ENCODE data around the gene ALOX12.

ALOX12 gene

GRCh38 chr17:6997171-6997570, 1.3 kb downstream of the ALOX12 start:
- in situ Hi-C loops (cut with HindIII; ENCODE audit: low pct_ligation_motif_present, low pct_unique_long_range_greater_than_20kb, low sequenced_read_pairs), result no loop called here

DNA sequence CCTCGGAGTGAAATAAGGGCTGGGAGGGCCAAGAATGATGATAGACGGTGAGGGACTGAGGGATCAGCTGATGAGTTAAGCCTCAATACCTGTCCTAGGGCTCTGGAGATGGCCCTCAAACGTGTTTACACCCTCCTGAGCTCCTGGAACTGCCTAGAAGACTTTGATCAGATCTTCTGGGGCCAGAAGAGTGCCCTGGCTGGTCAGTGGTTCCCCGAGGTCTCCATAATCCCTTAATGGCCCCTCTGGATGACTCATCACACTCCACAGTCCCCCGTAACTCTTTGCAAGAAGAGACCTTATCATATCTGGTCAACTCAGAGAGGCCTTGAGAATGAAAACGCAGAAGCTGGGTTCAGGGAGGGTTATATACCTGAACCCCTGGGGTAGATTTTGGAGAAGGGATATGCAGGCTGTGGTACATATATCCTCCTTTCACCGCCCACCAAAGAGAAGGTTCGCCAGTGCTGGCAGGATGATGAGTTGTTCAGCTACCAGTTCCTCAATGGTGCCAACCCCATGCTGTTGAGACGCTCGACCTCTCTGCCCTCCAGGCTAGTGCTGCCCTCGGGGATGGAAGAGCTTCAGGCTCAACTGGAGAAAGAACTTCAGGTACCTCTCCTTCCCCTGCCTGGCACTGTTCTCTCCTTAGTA, 3.1 kb downstream of the ALOX12 start:
- DNase-seq, result no peak
- in situ Hi-C loops (cut with HindIII; ENCODE audit: low pct_ligation_motif_present, low pct_unique_long_range_greater_than_20kb, low sequenced_read_pairs), result no loop called here

More at GRCh38 chr17:6997171-6997570, 1.3 kb downstream of the ALOX12 start:
- no peak for DNase-seq

- in situ Hi-C loops (cut with HindIII; ENCODE audit: low pct_ligation_motif_present, low pct_unique_long_range_greater_than_20kb, low sequenced_read_pairs), result no loop called here
- DNase-seq, result peak; percentile 36
Observed at GRCh38 chr17:7001318-7001961, 5.6 kb downstream of the ALOX12 start.

GRCh38 chr17:7002288-7003047, 6.6 kb downstream of the ALOX12 start:
- in situ Hi-C loops (cut with HindIII; ENCODE audit: low pct_ligation_motif_present, low pct_unique_long_range_greater_than_20kb, low sequenced_read_pairs), result no loop called here
- DNase-seq, result no peak

GRCh38 chr17:7003745-7004144, 7.9 kb downstream of the ALOX12 start:
- in situ Hi-C loops (cut with HindIII; ENCODE audit: low pct_ligation_motif_present, low pct_unique_long_range_greater_than_20kb, low sequenced_read_pairs), result no loop called here
- DNase-seq, result no peak

DNA sequence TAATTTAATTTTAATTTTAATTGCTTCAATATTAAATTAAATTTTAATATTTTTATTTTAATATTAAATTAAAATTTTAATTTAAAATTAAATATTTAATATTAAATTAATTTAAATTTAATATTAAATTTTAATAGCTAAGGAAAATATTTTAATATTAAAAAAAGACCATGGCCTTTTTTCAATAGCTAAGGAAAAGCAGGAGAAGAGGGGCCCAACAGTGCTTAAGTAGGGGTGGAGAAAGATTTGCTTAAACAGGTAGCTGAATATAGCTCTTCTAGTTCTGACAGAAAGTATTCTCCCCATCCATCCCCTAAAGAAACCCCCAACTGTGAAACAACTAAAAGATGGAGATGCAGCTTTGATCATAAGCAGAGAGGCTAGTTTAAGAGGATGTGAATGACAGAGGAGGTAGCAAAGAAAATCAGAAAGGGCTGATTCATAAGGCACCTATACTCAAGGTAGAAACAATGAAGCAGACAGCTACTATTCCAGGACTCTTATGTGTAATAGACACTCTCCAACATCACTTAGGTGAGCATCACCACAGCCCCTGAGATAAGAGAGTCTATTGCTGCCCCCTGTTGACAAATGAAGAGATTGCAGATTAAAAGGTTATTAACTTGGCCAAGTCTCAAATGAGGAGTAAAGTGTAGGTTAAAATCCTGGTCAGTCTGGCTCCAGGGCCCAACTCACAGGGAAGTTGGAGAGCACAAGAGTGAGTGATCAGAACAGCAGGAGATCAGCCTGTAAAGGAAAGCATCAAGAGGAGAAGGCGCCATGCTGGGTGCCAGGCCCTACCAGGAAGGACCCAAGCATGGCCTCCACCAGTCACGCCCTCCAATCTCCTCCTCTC, 8.8 kb downstream of the ALOX12 start:
- DNase-seq, result peak; percentile 77
- in situ Hi-C loops (cut with HindIII; ENCODE audit: low pct_ligation_motif_present, low pct_unique_long_range_greater_than_20kb, low sequenced_read_pairs), result no loop called here

GRCh38 chr17:7005716-7006115, 9.9 kb downstream of the ALOX12 start:
- in situ Hi-C loops (cut with HindIII; ENCODE audit: low pct_ligation_motif_present, low pct_unique_long_range_greater_than_20kb, low sequenced_read_pairs), result no loop called here
- DNase-seq, result no peak

DNA sequence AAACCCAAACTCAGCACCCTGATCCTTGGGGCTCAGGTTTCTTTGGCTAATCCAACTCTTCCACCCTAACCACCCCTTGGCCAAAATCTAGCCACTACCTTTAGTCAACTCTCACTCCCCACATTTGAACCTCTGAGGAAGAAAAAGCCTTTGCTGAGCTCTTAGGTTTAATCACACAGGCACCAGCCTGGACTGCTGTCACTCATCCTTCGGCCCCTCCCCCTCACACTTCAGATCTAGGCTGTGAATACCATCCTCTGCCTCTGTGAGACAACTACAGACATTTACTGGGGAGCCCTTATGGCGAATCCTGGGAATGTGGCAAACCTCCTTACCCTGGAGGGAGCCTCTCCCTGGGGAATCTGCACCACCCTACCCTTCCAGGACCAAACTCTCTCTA, 11.3 kb downstream of the ALOX12 start:
- no peak for DNase-seq
- in situ Hi-C loops (cut with HindIII; ENCODE audit: low pct_ligation_motif_present, low pct_unique_long_range_greater_than_20kb, low sequenced_read_pairs), result no loop called here

GRCh38 chr17:7010523-7010922, 14.7 kb downstream of the ALOX12 start:
- DNase-seq, result no peak
- in situ Hi-C loops (cut with HindIII; ENCODE audit: low pct_ligation_motif_present, low pct_unique_long_range_greater_than_20kb, low sequenced_read_pairs), result no loop called here

DNA sequence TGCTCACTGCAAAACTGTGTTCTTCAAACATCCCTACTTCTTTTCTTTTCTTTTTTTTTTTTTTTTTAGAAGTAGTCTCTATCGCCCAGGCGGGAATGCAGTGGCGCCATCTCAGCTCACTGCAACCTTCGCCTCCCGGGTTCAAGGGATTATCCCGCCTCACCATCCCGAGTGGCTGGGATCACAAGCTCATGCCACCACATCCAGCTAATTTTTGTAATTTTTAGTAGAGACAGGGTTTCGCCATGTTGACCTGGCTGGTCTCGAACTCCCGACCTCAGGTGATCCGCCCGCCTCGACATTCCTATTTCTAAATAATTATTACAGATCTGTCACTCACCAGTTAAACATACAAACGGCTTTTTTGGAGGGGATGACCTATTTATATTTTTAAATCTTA, 15.6 kb downstream of the ALOX12 start:
- no peak for DNase-seq

DNA sequence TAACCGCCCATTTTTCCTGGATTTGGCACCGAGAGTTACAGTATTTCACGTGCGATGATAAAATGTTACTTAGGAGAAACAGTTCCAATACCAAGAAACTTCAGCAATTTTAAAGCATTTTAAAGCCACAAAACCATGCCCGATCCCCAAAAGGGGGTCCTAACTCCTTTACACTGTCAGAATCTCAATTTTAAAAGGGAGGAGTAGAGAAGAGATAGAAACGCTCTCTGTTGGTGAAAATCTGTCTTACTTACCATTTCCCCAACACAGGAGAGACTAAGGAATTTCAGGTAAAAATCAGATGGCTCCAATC, 16.0 kb downstream of the ALOX12 start:
- in situ Hi-C loops (cut with HindIII; ENCODE audit: low pct_ligation_motif_present, low pct_unique_long_range_greater_than_20kb, low sequenced_read_pairs), result no loop called here
- DNase-seq, result no peak

More for the DNA sequence above, 15.6 kb downstream of the ALOX12 start:
- in situ Hi-C loops (cut with HindIII; ENCODE audit: low pct_ligation_motif_present, low pct_unique_long_range_greater_than_20kb, low sequenced_read_pairs), result no loop called here

- in situ Hi-C loops (cut with HindIII; ENCODE audit: low pct_ligation_motif_present, low pct_unique_long_range_greater_than_20kb, low sequenced_read_pairs), result no loop called here
- peak; percentile 98 for DNase-seq
Observed at GRCh38 chr17:7014261-7014994, 18.6 kb downstream of the ALOX12 start.

GRCh38 chr17:7014995-7015958, 19.4 kb downstream of the ALOX12 start:
- DNase-seq, result no peak
- in situ Hi-C loops (cut with HindIII; ENCODE audit: low pct_ligation_motif_present, low pct_unique_long_range_greater_than_20kb, low sequenced_read_pairs), result no loop called here

DNA sequence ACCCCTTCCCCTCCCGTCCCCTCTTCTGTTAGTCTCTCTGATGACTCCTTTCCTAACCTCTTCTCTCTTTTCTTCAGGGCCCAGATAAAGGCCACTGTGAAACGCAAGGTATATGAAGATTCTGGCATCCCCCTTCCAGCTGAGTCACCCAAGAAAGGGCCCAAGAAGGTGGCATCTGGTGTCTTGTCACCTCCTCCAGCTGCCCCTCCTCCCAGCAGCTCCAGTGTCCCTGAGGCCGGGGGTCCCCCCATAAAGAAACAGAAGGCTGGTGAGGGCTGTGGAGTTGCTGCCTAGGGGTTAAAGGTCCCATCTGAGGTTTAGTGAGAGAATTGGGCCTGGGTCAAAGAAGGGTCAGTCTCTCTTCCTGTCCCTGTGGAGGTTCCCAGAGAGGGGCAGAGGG, 20.6 kb downstream of the ALOX12 start:
- no peak for DNase-seq
- in situ Hi-C loops (cut with HindIII; ENCODE audit: low pct_ligation_motif_present, low pct_unique_long_range_greater_than_20kb, low sequenced_read_pairs), result no loop called here

DNA sequence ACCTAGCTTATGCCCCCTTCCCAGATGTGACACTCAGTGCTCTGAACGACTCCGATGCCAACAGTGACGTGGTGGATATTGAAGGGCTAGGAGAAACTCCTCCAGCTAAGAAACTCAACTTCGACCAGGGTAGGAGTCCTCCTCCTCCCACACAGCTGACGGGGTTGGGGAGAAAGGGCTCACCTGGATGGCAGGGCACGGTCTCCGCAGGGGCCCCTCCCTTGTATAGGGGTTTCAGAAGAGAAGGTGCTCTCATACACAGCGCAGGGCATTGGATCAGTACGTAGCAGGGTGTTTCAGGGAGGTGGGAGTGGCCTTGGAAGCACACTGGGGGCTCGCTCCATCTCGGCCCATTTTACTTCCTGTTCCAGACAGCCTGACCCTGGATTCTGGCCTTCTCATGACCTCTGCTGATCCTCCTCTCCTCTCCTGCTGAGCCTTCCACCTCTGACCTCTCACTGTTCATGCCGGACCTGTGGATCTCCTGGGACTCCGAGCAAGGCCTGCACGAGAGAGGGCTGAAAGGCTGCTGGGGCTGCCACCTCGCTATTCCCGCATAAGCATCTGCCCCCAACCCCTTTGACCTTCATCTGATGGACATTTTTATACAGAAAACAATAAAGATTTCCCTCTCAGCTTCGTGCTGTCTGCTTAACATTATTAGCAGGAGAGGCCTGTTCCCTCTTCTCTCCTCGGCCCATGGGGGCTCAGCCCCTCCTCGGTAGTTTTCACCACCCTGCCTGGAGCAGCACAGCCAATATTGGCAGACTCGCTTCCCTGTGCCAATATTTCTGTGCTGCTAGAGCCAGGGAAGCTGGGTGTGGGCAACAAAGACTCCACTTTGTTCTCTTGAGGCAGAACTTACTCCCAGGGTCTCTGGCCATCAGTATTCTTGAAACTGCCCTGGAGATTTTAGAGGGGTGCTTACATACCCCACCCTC, 21.3 kb downstream of the ALOX12 start:
- in situ Hi-C loops (cut with HindIII; ENCODE audit: low pct_ligation_motif_present, low pct_unique_long_range_greater_than_20kb, low sequenced_read_pairs), result no loop called here

GRCh38 chr17:7017827-7018200, 22.0 kb downstream of the ALOX12 start:
- in situ Hi-C loops (cut with HindIII; ENCODE audit: low pct_ligation_motif_present, low pct_unique_long_range_greater_than_20kb, low sequenced_read_pairs), result no loop called here
- no peak for DNase-seq

More for the DNA sequence above, 21.3 kb downstream of the ALOX12 start:
- no peak for DNase-seq

Measured in ACHN (cell line).